ENCODE measurements around the gene PPRC1.
A peak's percentile ranks its signal among the peaks of the same experiment; 100 is the strongest.

Gene PPRC1

GRCh38 chr10:102150970-102151773 lies 18.3 kb downstream of the PPRC1 start:
- peaks cover 20% of the 10 kb centered on the region for H3K4me1 ChIP-seq (ENCODE audit: control insufficient read depth, insufficient read depth, low read length, unreplicated experiment)
- peaks cover 42% of the 10 kb centered on the region for H3K79me2 ChIP-seq (ENCODE audit: control insufficient read depth, insufficient read depth, low read length, unreplicated experiment)
- no peak overlapping the region for H2AFZ ChIP-seq (ENCODE audit: low read length, unreplicated experiment)
- peak overlapping the region; percentile 64 for H3K4me3 ChIP-seq (ENCODE audit: low read depth, low read length)
- no peaks in the 10 kb centered on the region for H3K27me3 ChIP-seq (ENCODE audit: insufficient read depth, low read length)
- H3K36me3 ChIP-seq (ENCODE audit: insufficient read depth, low read length), result peaks cover 25% of the 10 kb centered on the region; the same call in 1 of the 2 replicates
- H3K27ac ChIP-seq (ENCODE audit: low read depth, low read length), result peak overlapping the region; percentile 98

DNA sequence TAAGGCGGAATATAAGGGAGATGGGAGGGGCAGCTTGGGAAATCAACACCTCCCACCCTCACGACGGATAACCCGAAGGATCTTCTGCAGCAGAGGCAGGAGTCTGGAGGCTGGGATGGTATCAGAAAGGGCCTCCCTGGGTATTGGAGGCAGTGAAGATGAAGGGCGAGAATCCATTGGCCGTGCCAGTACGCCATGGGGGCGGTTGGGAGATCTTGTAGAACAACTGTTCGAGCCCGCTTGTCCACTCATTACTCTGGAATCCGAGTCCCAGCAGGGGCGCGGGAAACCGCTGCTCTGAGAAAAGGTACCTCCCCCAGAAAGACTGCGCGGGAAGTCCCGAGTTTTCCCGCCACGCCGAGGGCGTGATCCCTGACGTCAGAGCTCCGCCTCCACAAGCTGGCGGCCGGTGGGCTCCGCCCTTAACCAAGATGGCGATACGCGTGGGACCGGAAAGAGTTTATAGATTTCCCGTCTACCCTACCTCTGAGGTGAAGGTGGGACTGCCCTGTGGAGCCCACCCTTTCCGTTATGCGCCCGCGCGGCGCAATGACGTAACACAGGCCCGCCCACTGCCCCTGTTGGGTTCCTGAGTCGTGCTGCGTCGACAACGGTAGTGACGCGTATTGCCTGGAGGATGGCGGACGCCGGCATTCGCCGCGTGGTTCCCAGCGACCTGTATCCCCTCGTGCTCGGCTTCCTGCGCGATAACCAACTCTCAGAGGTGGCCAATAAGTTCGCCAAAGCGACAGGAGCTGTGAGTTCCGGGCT lies 19.1 kb downstream of the PPRC1 start, which contains the start of gene NOLC1:
Gene NOLC1 (plus strand): TSS at position 616 of the 771 bp plus-strand sequence. CDS start 22 bp downstream, at position 638.
- peaks cover 26% of the 10 kb centered on the region; the same call in 1 of the 2 replicates for H3K36me3 ChIP-seq (ENCODE audit: insufficient read depth, low read length)
- no peak within 1 kb of the TSS for H2AFZ ChIP-seq (ENCODE audit: low read length, unreplicated experiment)
- peaks cover 22% of the 10 kb centered on the region for H3K4me1 ChIP-seq (ENCODE audit: control insufficient read depth, insufficient read depth, low read length, unreplicated experiment)
- H3K79me2 ChIP-seq (ENCODE audit: control insufficient read depth, insufficient read depth, low read length, unreplicated experiment), result peaks cover 47% of the 10 kb centered on the region
- peak within 1 kb of the TSS; percentile 94 for H3K4me3 ChIP-seq (ENCODE audit: low read depth, low read length)
- H3K27ac ChIP-seq (ENCODE audit: low read depth, low read length), result peak within 1 kb of the TSS; percentile 98
- no peaks in the 10 kb centered on the region for H3K27me3 ChIP-seq (ENCODE audit: insufficient read depth, low read length)

- Histone ChIP-seq H2AFZ (ENCODE audit: low read length, unreplicated experiment) (no peak overlapping the region), H3K27ac (ENCODE audit: low read depth, low read length) (peak overlapping the region; percentile 98), H3K79me2 (ENCODE audit: control insufficient read depth, insufficient read depth, low read length, unreplicated experiment) (peaks cover 51% of the 10 kb centered on the region), H3K27me3 (ENCODE audit: insufficient read depth, low read length) (no peaks in the 10 kb centered on the region), H3K36me3 (ENCODE audit: insufficient read depth, low read length) (peaks cover 32% of the 10 kb centered on the region; the same call in 1 of the 2 replicates), H3K4me1 (ENCODE audit: control insufficient read depth, insufficient read depth, low read length, unreplicated experiment) (peaks cover 26% of the 10 kb centered on the region), H3K4me3 (ENCODE audit: low read depth, low read length) (peak overlapping the region; percentile 94)
These were observed 19.7 kb downstream of the PPRC1 start for GRCh38 chr10:102152545-102152890.

GRCh38 chr10:102153093-102153620 lies 20.3 kb downstream of the PPRC1 start:
- Histone ChIP-seq H3K27ac (ENCODE audit: low read depth, low read length) (peak overlapping the region; percentile 98), H3K4me3 (ENCODE audit: low read depth, low read length) (peak overlapping the region; percentile 94), H3K79me2 (ENCODE audit: control insufficient read depth, insufficient read depth, low read length, unreplicated experiment) (peaks cover 56% of the 10 kb centered on the region), H2AFZ (ENCODE audit: low read length, unreplicated experiment) (no peak overlapping the region), H3K27me3 (ENCODE audit: insufficient read depth, low read length) (no peaks in the 10 kb centered on the region), H3K4me1 (ENCODE audit: control insufficient read depth, insufficient read depth, low read length, unreplicated experiment) (peaks cover 26% of the 10 kb centered on the region), H3K36me3 (ENCODE audit: insufficient read depth, low read length) (peaks cover 35% of the 10 kb centered on the region)

DNA sequence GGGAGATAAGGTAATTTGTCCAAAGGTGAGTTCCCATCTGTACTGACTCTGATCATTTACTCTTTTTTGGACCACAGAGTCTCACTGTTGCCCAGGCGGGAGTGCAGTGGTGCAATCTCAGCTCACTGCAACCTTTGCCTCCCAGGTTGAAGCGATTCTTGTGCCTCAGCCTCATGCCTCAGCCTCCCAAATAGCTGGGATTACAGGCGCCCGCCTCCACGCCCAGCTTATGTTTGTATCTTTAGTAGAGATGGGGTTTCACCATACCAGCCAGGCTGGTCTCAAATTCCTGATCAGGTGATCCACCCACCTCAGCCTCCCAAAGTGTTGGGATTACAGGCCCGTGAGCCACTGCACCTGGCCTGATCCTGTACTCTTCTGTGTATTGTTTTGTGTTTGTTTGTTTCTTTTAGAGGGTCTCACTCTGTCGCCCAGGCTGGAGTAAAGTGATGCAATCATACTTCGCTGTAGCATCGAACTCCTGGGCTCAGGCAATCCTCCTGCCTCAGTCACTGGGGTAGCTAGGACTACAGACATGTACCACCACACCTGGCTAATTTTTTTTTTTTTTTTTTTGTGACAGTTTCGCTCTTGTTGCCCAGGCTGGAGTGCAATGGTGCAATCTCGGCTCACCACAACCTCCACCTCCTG lies 21.8 kb downstream of the PPRC1 start:
- Histone ChIP-seq H3K4me3 (ENCODE audit: low read depth, low read length) (no peak overlapping the region; the same call in 1 of the 2 replicates), H2AFZ (ENCODE audit: low read length, unreplicated experiment) (no peak overlapping the region), H3K79me2 (ENCODE audit: control insufficient read depth, insufficient read depth, low read length, unreplicated experiment) (peaks cover 58% of the 10 kb centered on the region), H3K27ac (ENCODE audit: low read depth, low read length) (no peak overlapping the region), H3K4me1 (ENCODE audit: control insufficient read depth, insufficient read depth, low read length, unreplicated experiment) (peaks cover 30% of the 10 kb centered on the region), H3K36me3 (ENCODE audit: insufficient read depth, low read length) (peaks cover 34% of the 10 kb centered on the region), H3K27me3 (ENCODE audit: insufficient read depth, low read length) (no peaks in the 10 kb centered on the region)

- H3K4me3 ChIP-seq (ENCODE audit: low read depth, low read length), result no peak overlapping the region
- peaks cover 63% of the 10 kb centered on the region for H3K79me2 ChIP-seq (ENCODE audit: control insufficient read depth, insufficient read depth, low read length, unreplicated experiment)
- H3K36me3 ChIP-seq (ENCODE audit: insufficient read depth, low read length), result peaks cover 50% of the 10 kb centered on the region
- H2AFZ ChIP-seq (ENCODE audit: low read length, unreplicated experiment), result no peak overlapping the region
- H3K4me1 ChIP-seq (ENCODE audit: control insufficient read depth, insufficient read depth, low read length, unreplicated experiment), result peaks cover 18% of the 10 kb centered on the region
- no peaks in the 10 kb centered on the region for H3K27me3 ChIP-seq (ENCODE audit: insufficient read depth, low read length)
- H3K27ac ChIP-seq (ENCODE audit: low read depth, low read length), result no peak overlapping the region
These were observed 24.4 kb downstream of the PPRC1 start for GRCh38 chr10:102157224-102157623.

DNA sequence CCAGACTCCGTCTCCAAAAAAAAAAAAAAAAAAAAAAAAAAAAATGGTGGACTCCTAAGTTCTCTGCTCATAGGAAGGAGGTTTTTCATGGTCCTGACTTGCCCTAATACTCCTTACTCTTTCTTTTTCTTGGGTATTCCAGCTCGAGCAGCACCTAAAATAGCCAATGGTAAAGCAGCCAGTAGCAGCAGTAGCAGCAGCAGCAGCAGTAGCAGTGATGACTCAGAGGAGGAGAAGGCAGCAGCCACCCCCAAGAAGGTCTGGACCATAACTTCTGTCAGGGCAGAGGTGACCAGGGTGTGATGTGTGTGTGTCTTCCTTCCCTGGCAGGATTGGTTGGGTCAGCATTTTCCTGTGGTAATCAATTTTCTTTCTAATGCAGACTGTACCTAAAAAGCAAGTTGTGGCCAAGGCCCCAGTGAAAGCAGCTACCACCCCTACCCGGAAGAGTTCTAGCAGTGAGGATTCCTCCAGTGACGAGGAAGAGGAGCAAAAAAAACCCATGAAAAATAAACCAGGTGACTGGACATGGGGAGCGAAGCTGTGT lies 26.3 kb downstream of the PPRC1 start:
- Histone ChIP-seq H2AFZ (ENCODE audit: low read length, unreplicated experiment) (no peak overlapping the region), H3K36me3 (ENCODE audit: insufficient read depth, low read length) (peaks cover 64% of the 10 kb centered on the region), H3K27ac (ENCODE audit: low read depth, low read length) (no peak overlapping the region), H3K79me2 (ENCODE audit: control insufficient read depth, insufficient read depth, low read length, unreplicated experiment) (peaks cover 45% of the 10 kb centered on the region), H3K27me3 (ENCODE audit: insufficient read depth, low read length) (no peaks in the 10 kb centered on the region), H3K4me1 (ENCODE audit: control insufficient read depth, insufficient read depth, low read length, unreplicated experiment) (peaks cover 16% of the 10 kb centered on the region), H3K4me3 (ENCODE audit: low read depth, low read length) (no peak overlapping the region)

DNA sequence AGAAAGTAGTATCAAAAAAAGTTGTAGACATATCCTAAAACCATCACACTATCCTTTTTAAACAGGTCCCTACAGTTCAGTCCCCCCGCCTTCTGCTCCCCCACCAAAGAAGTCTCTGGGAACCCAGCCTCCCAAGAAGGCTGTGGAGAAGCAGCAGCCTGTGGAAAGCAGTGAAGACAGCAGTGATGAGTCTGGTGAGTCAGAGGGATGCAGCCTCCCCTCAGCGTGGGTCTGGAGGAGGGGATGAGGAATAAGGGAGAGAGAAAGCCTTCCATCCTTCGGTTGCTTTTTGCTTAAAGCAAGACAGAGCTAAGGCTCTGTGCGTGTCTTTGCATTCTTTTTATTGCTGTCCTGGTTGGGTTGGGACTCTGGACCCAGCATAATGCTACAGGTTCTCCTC lies 27.0 kb downstream of the PPRC1 start:
- peaks cover 11% of the 10 kb centered on the region for H3K4me1 ChIP-seq (ENCODE audit: control insufficient read depth, insufficient read depth, low read length, unreplicated experiment)
- H3K4me3 ChIP-seq (ENCODE audit: low read depth, low read length), result no peak overlapping the region

GRCh38 chr10:102163342-102163989 lies 30.6 kb downstream of the PPRC1 start:
- H3K79me2 ChIP-seq (ENCODE audit: control insufficient read depth, insufficient read depth, low read length, unreplicated experiment), result peaks cover 7% of the 10 kb centered on the region
- H3K27ac ChIP-seq (ENCODE audit: low read depth, low read length), result no peak overlapping the region
- peaks cover 5% of the 10 kb centered on the region for H3K4me1 ChIP-seq (ENCODE audit: control insufficient read depth, insufficient read depth, low read length, unreplicated experiment)
- H3K27me3 ChIP-seq (ENCODE audit: insufficient read depth, low read length), result no peaks in the 10 kb centered on the region
- no peak overlapping the region for H2AFZ ChIP-seq (ENCODE audit: low read length, unreplicated experiment)
- peaks cover 42% of the 10 kb centered on the region for H3K36me3 ChIP-seq (ENCODE audit: insufficient read depth, low read length)
- no peak overlapping the region for H3K4me3 ChIP-seq (ENCODE audit: low read depth, low read length)

More for the DNA sequence above, 27.0 kb downstream of the PPRC1 start:
- H3K27ac ChIP-seq (ENCODE audit: low read depth, low read length), result no peak overlapping the region
- H2AFZ ChIP-seq (ENCODE audit: low read length, unreplicated experiment), result no peak overlapping the region
- H3K36me3 ChIP-seq (ENCODE audit: insufficient read depth, low read length), result peaks cover 64% of the 10 kb centered on the region
- H3K27me3 ChIP-seq (ENCODE audit: insufficient read depth, low read length), result no peaks in the 10 kb centered on the region
- peaks cover 38% of the 10 kb centered on the region for H3K79me2 ChIP-seq (ENCODE audit: control insufficient read depth, insufficient read depth, low read length, unreplicated experiment)

DNA sequence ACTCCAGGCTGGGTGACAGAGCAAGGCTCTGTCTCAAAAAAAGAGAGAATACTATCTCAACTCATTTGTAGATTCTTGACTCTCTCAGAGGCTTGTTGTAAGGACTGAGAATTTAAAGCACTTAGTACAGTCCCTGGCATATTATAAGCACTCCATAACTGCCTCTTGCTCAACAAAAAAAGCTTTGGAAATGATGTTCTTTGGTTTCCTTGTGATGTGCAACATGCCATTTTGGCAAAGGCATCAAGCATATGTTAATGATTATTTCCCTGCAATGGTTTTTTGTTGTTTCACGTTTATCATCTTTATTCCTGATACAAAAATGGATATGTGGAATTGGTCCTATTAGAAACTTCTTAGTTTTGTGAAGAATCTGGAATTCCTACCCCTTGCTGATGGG lies 35.0 kb downstream of the PPRC1 start:
- H3K79me2 ChIP-seq (ENCODE audit: control insufficient read depth, insufficient read depth, low read length, unreplicated experiment), result no peaks in the 10 kb centered on the region
- no peak overlapping the region for H2AFZ ChIP-seq (ENCODE audit: low read length, unreplicated experiment)
- H3K4me1 ChIP-seq (ENCODE audit: control insufficient read depth, insufficient read depth, low read length, unreplicated experiment), result peaks cover 3% of the 10 kb centered on the region
- no peaks in the 10 kb centered on the region for H3K27me3 ChIP-seq (ENCODE audit: insufficient read depth, low read length)
- peaks cover 9% of the 10 kb centered on the region for H3K36me3 ChIP-seq (ENCODE audit: insufficient read depth, low read length)
- H3K4me3 ChIP-seq (ENCODE audit: low read depth, low read length), result no peak overlapping the region
- H3K27ac ChIP-seq (ENCODE audit: low read depth, low read length), result no peak overlapping the region

Measured in ACC112 (cell line).